DLD1 (cell line): ENCODE results near the gene MAP4K3.

Experiments used
- in situ Hi-C: cut with HindIII; loops from 2 replicates; pipeline ENCODE4 v1.10.0; 2017; ENCODE audit warnings: low sequenced_read_pairs

Gene MAP4K3

GRCh38 chr2:39313575-39313974, 123.5 kb downstream of the MAP4K3 start:
- in situ Hi-C loops = no loop called here

- in situ Hi-C loops = no loop called here
Measured at GRCh38 chr2:39311469-39311868, 125.6 kb downstream of the MAP4K3 start.

GRCh38 chr2:39308778-39309177, 128.3 kb downstream of the MAP4K3 start:
- in situ Hi-C loops = no loop called here

- in situ Hi-C loops = no loop called here
Measured at GRCh38 chr2:39306626-39307025, 130.5 kb downstream of the MAP4K3 start.

GRCh38 chr2:39304729-39305128, 132.4 kb downstream of the MAP4K3 start:
- in situ Hi-C loops = no loop called here

- in situ Hi-C loops = no loop called here
Measured at GRCh38 chr2:39304200-39304599, 132.9 kb downstream of the MAP4K3 start.

GRCh38 chr2:39301352-39301751, 135.7 kb downstream of the MAP4K3 start:
- in situ Hi-C loops = no loop called here

GRCh38 chr2:39300044-39300978, 136.8 kb downstream of the MAP4K3 start:
- in situ Hi-C loops = no loop called here

GRCh38 chr2:39290433-39290832, 146.7 kb downstream of the MAP4K3 start:
- in situ Hi-C loops = no loop called here

- in situ Hi-C loops = no loop called here
Measured at GRCh38 chr2:39289609-39290008, 147.5 kb downstream of the MAP4K3 start.

GRCh38 chr2:39283561-39283960, 153.5 kb downstream of the MAP4K3 start:
- in situ Hi-C loops = no loop called here

- in situ Hi-C loops = no loop called here
Measured at GRCh38 chr2:39281391-39281790, 155.7 kb downstream of the MAP4K3 start.

GRCh38 chr2:39275016-39275415, 162.1 kb downstream of the MAP4K3 start:
- in situ Hi-C loops = no loop called here

- in situ Hi-C loops = no loop called here
Measured at GRCh38 chr2:39269941-39270340, 167.1 kb downstream of the MAP4K3 start.

GRCh38 chr2:39266916-39267434, 170.1 kb downstream of the MAP4K3 start:
- in situ Hi-C loops = no loop called here

GRCh38 chr2:39266139-39266805, 170.8 kb downstream of the MAP4K3 start:
- in situ Hi-C loops = no loop called here

- in situ Hi-C loops = no loop called here
Measured at GRCh38 chr2:39265315-39265714, 171.8 kb downstream of the MAP4K3 start.

- in situ Hi-C loops = no loop called here
Measured at GRCh38 chr2:39264733-39265132, 172.4 kb downstream of the MAP4K3 start.

GRCh38 chr2:39260087-39260486, 177.0 kb downstream of the MAP4K3 start:
- in situ Hi-C loops = no loop called here

GRCh38 chr2:39256040-39256439, 181.0 kb downstream of the MAP4K3 start:
- in situ Hi-C loops = no loop called here

- in situ Hi-C loops = no loop called here
Measured at GRCh38 chr2:39252888-39253518, 184.1 kb downstream of the MAP4K3 start.
